Measurements from ENCODE around the gene PNPLA1.

PNPLA1 gene

DNA sequence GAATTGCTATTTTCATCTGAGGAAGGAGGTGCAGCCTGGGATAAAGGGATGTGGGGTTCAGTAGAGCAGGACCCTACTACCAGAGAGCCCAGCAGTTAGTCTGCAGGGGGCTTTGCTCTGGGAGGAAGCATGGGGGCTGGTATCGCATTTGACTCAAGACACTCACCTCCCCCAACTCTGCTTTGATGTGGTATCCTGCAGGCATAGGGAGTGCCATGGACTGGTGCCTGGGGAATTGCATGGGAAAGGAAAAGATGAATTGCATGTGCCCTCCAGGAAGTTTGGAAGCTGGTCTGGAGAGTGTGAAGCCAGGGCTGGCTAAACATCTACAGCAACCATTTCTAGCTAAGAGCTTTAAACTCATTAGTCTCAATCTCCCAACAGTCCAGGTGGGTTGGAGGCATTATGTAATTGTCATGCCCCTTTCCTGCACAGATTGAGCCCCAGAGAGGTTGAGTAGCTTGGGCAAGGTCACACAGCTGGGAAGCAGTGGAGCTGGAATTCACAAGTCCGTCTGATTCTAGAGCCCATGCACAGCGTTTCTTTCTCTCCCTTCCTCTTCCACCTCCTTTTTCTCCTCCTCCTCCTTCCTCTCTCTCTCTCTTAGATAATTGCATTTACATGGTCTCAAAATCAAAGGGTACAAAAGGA lies 26.2 kb upstream of the PNPLA1 start:
- ChIA-PET CTCF (interaction anchor here (1.0 to 1.1 kb wide), 2 partner anchors 58 to 117 kb away, joined by 3 read pairs; no protein-coding TSS in a partner anchor), POLR2A (no interaction called here)
- no peak for DNase-seq (ENCODE audit: low read depth, low spot score)

DNA sequence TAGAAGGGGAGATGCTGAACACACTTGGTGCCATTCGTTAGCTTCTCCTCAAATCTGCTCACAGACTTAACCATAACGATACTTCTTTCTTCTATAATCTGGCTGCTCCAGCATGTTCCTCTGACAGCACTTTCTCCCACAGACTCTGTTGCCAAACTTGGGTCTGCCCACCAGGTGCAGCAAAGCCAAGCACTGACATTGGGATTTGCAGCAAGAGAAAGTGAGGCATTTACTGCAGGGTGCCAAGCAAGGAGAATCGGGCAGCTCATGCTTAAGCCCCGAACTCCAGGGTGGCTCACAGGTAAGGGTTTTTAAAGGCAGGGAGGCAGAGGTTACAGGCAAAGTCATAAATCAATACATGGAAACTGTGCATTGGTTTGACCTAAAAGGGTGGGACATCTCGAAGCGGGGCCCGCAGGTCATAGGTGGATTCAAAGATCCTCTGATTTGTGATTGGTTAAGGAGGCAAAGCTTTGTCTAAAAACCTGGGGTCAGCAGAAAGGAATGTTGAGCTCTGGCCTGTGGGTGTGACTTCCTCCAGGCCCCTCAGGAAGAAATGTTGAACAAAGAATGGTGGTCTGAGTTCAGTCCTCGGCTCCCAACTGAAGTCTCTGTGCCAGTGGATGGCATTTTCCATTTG lies 25.1 kb upstream of the PNPLA1 start:
- CTCF ChIA-PET, result interaction anchor here (1.0 to 1.2 kb wide), 2 partner anchors 59 to 116 kb away, joined by 3 to 4 read pairs; no protein-coding TSS in a partner anchor
- TF ChIP-seq, protein P1, sequence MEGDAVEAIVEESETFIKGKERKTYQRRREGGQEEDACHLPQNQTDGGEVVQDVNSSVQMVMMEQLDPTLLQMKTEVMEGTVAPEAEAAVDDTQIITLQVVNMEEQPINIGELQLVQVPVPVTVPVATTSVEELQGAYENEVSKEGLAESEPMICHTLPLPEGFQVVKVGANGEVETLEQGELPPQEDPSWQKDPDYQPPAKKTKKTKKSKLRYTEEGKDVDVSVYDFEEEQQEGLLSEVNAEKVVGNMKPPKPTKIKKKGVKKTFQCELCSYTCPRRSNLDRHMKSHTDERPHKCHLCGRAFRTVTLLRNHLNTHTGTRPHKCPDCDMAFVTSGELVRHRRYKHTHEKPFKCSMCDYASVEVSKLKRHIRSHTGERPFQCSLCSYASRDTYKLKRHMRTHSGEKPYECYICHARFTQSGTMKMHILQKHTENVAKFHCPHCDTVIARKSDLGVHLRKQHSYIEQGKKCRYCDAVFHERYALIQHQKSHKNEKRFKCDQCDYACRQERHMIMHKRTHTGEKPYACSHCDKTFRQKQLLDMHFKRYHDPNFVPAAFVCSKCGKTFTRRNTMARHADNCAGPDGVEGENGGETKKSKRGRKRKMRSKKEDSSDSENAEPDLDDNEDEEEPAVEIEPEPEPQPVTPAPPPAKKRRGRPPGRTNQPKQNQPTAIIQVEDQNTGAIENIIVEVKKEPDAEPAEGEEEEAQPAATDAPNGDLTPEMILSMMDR (IDR thresholded peaks at IDR 0.05; ENCODE audit: insufficient read depth, low read length, missing control alignments), result no peak
- POLR2A ChIA-PET, result no interaction called here
- no peak for DNase-seq (ENCODE audit: low read depth, low spot score)
- H3K4me3 ChIP-seq (ENCODE audit: low read depth, low read length), result no peak overlapping the region

More for the DNA sequence above, 26.2 kb upstream of the PNPLA1 start:
- H3K4me3 ChIP-seq (ENCODE audit: low read depth, low read length), result no peak overlapping the region
- TF ChIP-seq, protein P1 (IDR thresholded peaks at IDR 0.05; ENCODE audit: insufficient read depth, low read length, missing control alignments), result no peak

DNA sequence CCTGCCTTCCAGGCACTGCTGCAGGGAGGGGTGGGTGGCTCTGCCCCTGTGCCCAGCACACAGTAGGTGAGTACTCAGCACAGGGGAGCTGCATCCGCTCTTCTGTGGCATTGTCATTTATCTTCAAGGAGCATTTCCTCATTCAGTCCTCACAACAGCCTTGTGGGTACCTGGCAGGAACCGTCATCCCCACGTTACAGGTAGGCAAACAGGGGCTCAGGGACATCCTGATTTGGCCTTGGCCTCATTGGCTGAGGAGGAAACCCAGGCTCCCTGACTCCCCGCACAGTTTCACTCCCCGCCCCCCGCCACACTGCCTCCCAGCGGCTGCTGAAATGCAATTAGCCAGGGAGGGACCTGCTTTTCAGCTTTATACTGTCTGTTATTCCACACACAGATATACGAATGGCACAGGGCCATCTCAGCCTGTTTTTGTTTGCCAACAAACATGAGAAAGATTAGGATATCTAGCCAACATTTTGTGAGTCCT lies 24.2 kb upstream of the PNPLA1 start:
- no peak overlapping the region for H3K4me3 ChIP-seq (ENCODE audit: low read depth, low read length)
- DNase-seq (ENCODE audit: low read depth, low spot score), result no peak
- ChIA-PET CTCF (interaction anchor here (1.2 kb wide), 1 partner anchor 58 kb away, joined by 4 read pairs; no protein-coding TSS in a partner anchor), POLR2A (no interaction called here)
- TF ChIP-seq, protein P1 (IDR thresholded peaks at IDR 0.05; ENCODE audit: insufficient read depth, low read length, missing control alignments), result no peak

DNA sequence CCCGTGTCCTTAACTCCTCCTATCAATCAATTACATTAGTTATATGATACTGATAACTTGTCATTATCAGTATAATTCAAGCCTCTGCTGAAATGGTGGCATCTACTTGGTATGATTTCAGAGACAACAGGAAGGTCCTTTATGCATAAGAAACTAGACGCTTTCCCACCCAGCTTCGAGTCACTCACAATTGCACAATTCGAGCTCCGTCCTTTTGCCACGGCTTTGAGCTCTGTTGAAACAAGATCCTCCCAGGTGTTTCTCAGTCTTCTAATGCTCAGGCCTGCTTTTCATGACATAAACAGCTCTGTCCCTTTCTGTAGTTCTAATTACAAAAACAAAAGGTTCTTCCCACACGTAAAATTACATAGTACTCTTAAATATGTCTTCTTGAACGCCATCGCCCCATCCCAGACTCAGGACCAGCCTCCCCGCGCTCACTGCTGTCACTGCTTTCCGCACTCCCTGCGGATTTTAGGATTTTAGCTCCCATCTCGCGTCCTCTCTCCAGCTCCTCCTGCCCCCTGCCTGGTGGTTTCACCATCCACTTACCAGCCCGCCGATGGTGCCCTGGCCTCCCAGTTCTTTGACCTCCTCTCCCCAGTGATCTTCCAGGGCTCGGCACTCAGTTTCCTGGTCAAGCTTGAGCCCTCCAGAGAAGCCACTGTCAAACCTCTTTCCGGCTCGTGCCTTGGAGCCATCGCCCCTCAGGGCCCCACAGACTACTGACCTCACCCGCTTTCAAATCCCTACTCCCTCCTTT lies 23.2 kb upstream of the PNPLA1 start:
- no peak overlapping the region for H3K4me3 ChIP-seq (ENCODE audit: low read depth, low read length)
- no peak for DNase-seq (ENCODE audit: low read depth, low spot score)
- CTCF ChIA-PET, result interaction anchor here (1.3 kb wide), 1 partner anchor 48 kb away, joined by 3 read pairs; no protein-coding TSS in a partner anchor

DNA sequence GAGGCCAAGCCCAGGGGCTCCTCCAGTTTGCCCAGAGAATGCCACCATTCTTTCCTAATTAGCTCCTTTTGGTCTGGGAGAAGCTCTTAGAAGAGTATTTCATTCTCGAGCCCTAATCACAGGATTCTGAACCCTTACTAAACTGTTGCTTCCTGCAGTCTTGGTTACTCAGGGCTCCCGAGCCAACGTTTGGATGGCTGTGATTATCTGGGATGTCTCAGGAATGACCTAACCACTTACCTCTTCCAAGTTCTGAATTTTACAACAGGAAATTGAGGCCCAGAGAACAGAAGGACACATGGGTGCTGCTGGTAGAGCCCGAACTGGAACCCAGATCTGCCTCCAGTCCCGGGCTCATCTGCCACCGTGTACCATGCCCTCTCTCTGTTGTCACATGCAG lies 22.2 kb upstream of the PNPLA1 start:
- TF ChIP-seq, protein P1 (IDR thresholded peaks at IDR 0.05; ENCODE audit: insufficient read depth, low read length, missing control alignments), result no peak
- no peak overlapping the region for H3K4me3 ChIP-seq (ENCODE audit: low read depth, low read length)
- CTCF ChIA-PET, result interaction anchor here (1.3 kb wide), 1 partner anchor 47 kb away, joined by 3 read pairs; no protein-coding TSS in a partner anchor
- POLR2A ChIA-PET, result no interaction called here
- DNase-seq (ENCODE audit: low read depth, low spot score), result no peak

More for the DNA sequence above, 23.2 kb upstream of the PNPLA1 start:
- TF ChIP-seq, protein P1 (IDR thresholded peaks at IDR 0.05; ENCODE audit: insufficient read depth, low read length, missing control alignments), result no peak
- POLR2A ChIA-PET, result no interaction called here

All from AG04449 (cell line).